NCI-H69 (cell line): ENCODE data around the gene KLHL29.

Source experiments
- DNase-seq: peaks from one replicate; lab custom pipeline; 2025; lab: John Stamatoyannopoulos, UW

Gene KLHL29

DNA sequence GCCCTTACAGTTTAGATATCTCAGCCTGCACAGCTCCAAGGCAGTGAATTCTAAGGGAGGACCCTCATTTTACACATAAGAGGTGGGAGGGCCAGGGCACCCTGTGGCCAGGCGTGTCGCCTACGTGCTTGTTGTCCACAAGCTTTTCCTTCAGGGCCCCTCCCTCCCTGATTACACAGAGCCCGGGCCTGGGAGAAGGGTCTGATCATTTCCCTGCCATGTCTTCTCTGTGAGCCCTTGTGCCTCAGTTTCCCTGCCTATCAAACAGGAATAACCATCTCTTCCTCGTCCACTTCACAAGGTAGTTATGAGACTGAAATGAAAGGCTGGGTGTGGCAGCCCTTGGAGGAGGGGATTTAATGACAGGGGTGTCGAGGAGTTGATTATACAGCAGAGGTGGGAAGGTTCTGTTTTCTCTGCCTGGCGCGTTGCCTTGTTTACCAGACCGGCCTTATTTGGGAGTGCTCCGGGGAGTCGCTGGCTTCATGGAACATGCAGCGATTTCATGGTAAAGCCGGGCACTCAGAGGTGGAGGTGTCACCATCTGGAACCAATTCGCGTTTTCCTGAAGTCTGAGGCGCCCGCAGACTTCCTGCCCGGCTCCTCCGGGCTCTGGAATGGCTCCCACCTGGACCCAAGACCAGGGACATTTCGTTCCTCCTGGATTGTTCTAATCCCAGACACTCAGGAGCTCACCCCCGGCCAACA lies 208.9 kb downstream of the KLHL29 start:
- peak; percentile 96 for DNase-seq

GRCh38 chr2:23594460-23594825 lies 209.5 kb downstream of the KLHL29 start:
- no peak for DNase-seq

DNA sequence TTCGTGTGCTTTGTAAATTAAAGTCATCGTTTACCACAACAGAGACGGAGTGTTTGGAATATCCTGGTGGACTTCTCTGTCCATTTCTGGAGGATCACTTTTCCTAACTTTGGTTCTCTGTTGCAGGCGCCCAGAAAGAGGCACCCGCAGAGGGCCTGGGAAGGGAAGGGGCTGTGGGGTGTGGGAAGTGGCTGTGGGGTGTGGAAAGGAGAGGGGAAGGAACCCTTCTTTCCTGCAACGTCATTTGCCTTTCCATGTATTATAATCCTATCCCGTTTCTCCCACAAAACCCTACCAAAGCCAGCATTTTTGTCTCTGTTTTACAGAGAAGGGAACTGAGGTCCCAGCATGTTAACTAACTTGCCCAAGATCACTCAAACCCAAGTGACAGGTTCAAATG lies 210.0 kb downstream of the KLHL29 start:
- no peak for DNase-seq

DNA sequence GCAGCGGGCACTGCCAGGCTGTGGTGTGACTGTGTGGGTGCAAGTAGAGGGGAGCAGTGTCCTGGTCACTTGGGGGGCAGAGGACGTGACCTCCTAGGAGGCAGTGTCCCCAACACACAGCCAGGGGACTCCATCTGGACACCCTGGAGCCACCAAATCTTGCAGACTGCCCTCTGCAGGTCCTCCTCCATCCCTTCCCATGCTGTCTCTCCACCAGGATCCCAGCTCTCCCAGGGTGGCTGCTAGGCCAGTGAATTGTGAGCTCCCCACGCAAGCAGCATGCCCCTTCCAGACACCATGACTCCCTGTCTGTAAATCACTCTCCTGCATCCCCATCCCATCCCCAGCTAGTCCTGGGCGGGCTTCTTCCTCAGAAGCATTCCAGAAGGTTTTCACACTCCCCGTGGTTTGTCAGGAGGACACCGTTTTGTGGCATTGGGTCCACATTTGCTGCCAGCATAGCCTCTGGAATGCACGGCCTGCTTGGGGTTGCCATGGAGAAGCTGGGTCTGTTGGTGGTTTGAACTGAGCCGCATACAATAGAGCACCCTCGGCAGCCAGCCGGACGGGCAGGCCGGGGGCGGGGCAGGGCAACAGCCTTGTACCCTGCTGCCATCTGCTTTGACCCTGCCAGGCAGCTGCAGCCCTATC lies 210.7 kb downstream of the KLHL29 start:
- peak; percentile 86 for DNase-seq

- DNase-seq, result peak; percentile 79
Observed at GRCh38 chr2:23596316-23596885, 211.4 kb downstream of the KLHL29 start.

DNA sequence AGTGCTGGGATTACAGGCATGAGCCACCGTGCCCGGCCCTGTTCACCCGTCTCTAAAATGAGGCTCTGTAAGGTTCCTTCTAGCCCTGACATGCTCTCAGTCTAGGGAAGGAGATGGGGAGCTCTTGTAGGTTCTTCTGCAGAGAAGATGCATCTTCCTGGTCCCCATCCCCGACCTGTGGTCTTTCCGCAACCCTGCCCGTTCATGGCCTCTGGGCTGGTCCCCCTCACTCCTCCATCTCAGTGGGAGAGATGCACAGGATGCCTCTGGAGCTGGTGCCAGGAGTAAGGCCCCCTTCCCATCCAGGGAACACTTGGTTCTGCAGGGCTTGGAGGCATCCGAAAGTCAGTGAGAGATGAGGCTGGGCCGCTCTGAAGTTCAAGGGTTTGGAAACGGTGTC lies 212.7 kb downstream of the KLHL29 start:
- no peak for DNase-seq

DNA sequence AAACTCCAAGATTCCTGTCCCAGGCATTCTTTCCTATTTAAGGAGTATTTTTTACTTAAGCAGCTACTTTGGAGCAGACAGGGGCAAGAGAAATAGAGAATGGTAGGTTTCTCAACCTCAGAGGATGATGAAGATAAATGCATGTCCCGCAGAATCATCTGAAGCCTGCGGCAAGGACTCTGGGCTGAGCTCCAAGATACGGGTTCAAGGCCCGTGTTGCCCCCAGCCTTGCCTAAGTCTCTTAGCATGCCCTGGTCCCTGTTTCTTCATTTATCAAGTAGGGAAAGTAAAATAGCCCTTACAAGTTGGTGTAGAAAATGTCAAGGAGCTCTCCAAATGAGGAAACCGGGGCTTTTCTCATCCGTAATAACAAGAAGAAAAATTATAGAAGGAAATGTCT lies 214.0 kb downstream of the KLHL29 start:
- DNase-seq, result peak; percentile 15

GRCh38 chr2:23599667-23600066 lies 214.7 kb downstream of the KLHL29 start:
- peak; percentile 86 for DNase-seq

- DNase-seq, result peak; percentile 39
Observed at GRCh38 chr2:23600346-23600745, 215.4 kb downstream of the KLHL29 start.

DNA sequence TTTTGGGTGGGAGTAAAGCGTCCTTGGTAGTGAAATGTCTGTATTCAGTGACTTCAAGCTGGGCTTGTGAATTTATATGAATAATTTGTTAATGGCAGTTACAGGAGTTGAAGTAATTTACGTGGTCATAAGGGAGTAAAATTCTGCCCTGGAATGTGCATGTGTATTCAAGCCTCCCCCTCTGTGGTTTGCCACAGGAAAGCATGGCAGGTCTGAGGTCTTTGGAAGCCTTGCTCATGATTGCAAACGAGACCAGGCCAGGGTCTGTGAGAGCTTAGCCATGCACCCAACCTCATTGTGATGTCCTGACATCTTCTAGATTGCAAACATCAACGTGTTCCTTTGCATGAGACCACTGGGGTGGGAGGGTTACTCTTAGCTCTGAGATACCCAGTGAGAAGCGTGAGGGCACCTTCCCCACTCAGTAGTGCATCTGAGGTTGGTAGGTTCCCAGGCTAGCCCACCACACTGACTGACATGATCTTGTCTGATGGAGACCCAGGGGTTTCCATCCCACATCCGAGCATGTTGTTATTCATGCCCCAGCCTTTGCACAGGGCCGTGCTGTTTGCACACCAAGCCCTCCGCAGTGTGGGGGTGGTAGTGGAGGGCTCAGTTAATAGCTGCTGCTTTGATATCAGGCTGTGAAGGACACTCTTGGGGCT lies 216.5 kb downstream of the KLHL29 start:
- no peak for DNase-seq

DNA sequence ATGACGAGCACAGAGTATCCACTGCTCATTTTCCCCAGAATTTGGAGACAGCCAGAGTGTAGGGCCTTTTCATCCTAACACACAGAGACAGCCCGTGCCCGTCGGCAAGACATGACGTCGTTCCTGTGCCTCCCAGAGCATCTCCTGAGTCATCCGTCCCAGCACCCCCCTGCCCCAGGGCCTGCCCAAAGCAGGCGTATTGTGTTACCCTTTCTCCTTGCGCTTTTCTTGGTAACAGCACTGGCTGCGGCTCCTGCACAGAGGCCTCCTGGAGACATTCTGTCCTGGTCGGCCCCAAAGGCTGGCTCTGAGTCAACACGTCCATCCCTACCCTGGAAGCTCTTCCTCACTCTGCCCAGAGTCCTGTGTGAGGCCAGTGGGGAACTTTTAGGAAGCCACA lies 217.1 kb downstream of the KLHL29 start:
- DNase-seq, result no peak

DNA sequence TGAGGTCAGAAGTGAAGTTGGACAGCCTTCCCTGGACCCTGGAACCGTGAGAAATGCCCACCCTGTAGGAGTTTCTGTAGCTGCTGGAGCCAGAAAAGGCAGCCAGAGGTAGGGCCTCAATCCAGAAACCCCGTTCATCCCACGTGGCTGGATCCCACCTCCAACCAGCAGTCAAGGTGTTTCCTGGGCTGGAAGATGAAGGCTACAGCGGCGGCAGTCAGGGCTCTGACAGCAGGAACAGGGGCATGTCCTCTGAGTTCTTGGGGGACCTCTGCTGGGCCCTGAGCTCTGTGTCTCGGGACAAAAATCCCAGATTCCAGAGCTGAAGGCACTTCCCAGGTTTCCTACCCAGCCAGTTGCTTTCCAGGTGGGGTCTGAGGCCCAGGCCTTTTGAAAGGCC lies 218.2 kb downstream of the KLHL29 start:
- DNase-seq, result no peak

- DNase-seq, result no peak
Observed at GRCh38 chr2:23603581-23603980, 218.6 kb downstream of the KLHL29 start.

- DNase-seq, result no peak
Observed at GRCh38 chr2:23604731-23605130, 219.8 kb downstream of the KLHL29 start.

DNA sequence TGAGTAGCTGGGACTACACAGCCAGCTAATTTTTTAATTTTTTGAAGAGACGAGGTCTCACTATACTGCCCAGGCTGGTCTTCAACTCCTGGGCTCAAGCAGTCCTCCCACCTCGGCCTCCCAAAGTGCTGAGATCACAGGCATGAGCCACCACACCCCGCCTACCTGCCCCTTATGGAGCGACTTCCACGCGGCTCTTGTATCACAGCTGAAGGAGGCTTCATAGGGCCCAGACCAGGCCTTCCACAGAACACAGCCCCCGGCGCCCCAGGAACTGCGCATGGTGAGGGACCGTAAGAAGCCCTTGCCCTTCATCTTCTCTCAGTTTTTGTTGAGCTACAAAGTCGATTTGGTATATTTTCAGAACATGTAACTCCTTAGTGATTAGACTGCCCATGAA lies 220.3 kb downstream of the KLHL29 start:
- no peak for DNase-seq

DNA sequence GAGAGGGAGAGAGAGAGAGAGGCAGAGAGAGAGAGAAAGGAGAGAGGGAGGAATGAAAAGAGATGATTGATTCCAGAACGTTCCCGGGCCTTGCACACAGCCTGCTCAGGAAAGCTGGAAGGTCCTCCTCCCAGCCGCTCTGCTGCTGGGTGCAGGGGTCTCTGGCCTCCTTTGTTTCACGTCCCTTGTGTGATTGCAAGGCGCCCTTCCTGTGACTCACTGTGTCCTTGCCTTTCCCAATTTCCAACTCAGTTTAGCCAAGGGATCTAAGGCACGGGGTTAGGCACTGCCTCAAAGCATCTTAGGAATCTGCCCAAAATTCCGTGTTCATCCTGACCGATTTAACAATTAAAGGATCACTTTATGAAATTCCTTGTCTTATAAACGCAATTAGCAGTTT lies 221.2 kb downstream of the KLHL29 start:
- no peak for DNase-seq

DNA sequence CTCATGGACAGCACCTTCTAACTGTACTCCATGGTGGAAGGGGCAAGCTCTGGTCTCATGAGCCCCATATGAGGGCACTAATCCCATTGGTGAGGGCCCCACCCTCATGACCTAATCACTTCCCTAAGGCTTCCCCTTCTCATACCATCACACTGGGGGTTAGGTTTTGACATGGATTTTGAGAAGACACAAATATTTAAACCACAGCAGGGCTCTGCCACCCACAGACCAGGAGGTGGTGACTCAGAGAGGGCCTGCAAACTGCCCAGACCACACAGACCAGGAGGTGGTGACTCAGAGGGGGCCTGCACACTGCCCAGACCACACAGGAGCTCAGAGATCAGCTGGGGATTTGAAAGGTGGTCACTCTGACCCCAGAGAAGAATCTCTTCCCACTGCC lies 222.0 kb downstream of the KLHL29 start:
- no peak for DNase-seq

DNA sequence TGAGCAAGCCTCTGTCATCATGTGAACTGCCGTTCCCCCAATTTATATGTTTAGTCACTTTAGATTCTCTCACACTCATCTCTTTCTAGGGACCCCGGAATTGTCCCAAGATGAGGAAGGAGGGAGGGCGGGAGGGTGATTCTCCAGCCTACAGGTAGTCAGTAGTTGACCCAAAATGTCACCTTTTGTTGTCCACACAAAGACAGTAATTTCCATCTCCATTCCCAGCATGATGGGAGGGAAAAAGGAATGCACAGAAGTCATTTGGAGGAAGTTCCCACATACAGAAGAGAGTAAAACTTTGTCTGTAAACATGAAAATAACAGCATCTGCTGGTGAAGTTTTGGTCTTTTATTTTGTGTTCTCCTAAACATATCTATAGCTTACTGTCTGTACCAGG lies 222.9 kb downstream of the KLHL29 start:
- no peak for DNase-seq

GRCh38 chr2:23609254-23609653 lies 224.3 kb downstream of the KLHL29 start:
- no peak for DNase-seq

DNA sequence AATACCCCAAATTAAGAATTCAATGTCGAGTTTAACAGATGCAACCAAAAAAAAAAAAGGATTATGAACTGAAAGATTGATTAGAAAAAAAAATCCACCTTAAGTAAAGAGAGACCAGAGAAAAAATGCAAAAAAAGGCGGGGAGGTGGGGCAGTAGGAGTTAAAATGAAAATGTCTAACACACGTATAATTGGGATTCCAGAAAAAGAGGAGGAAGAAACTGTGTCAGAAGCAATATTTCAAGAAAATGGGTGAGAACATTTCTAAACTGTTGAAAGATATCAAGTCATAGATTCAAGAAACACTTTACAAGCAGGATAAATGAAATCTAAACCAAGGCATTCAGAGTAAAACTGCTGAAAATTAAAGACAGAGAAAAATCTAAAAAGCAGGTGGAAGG lies 226.9 kb downstream of the KLHL29 start:
- DNase-seq, result no peak

DNA sequence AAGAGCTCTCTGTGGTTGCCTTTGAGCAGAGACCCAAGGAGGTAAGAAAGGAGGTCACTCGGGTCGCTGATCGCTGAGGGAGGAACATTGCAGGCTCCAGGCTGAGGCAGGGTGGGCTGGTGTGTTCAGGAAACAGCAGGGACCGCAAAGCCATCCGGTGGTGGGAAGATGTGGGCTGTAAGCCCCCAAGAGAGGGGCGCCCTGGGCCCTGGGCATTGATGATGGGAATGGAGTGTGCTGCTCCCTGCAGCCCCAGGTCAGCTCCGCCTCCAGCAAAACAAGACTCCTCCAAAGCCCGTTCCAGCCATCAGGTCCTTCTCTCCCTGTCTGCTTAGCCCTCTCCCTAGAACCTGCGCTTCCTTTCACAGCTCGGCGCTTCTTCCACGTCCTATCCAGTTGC lies 229.7 kb downstream of the KLHL29 start:
- no peak for DNase-seq

- DNase-seq, result no peak
Observed at GRCh38 chr2:23615216-23616020, 230.4 kb downstream of the KLHL29 start.
